ENCODE data around the gene IL18BP.

Gene IL18BP

DNA sequence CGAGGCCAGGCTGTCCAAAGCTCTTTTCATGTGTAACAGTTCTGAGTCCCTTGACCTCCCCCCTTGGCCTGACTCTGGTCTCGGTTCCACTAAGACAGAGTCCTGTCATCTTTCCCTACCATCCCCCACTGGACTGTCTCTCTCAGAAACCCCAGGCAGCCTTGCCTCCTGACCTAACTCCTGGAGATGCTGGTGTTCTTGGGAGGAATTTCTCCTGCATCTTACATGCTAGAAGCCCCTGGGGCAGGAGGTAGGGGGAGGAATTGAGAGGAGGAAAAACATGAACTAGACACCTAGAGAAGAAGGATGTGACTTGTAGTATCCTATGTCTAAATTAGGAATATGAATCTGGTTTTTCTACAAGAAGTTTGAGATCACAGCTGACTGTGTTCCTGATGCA lies 648 bp upstream of the IL18BP start:
- no peak for DNase-seq (ENCODE audit: low spot score)
- TF ChIP-seq, protein P1, sequence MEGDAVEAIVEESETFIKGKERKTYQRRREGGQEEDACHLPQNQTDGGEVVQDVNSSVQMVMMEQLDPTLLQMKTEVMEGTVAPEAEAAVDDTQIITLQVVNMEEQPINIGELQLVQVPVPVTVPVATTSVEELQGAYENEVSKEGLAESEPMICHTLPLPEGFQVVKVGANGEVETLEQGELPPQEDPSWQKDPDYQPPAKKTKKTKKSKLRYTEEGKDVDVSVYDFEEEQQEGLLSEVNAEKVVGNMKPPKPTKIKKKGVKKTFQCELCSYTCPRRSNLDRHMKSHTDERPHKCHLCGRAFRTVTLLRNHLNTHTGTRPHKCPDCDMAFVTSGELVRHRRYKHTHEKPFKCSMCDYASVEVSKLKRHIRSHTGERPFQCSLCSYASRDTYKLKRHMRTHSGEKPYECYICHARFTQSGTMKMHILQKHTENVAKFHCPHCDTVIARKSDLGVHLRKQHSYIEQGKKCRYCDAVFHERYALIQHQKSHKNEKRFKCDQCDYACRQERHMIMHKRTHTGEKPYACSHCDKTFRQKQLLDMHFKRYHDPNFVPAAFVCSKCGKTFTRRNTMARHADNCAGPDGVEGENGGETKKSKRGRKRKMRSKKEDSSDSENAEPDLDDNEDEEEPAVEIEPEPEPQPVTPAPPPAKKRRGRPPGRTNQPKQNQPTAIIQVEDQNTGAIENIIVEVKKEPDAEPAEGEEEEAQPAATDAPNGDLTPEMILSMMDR (IDR thresholded peaks at IDR 0.05; ENCODE audit: borderline replicate concordance, control extremely low read depth, extremely low read depth, insufficient read depth, missing control alignments) = no peak
- in situ Hi-C loops (cut with MboI; ENCODE audit: low sequenced_read_pairs, unreplicated experiment) = no loop called here

DNA sequence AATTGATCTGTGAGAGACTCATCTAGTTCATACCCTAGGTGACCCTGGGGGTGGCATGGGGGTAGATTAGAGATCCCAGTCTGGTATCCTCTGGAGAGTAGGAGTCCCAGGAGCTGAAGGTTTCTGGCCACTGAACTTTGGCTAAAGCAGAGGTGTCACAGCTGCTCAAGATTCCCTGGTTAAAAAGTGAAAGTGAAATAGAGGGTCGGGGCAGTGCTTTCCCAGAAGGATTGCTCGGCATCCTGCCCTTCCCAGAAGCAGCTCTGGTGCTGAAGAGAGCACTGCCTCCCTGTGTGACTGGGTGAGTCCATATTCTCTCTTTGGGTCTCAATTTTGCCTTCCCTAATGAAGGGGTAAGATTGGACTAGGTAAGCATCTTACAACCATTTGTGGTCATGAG lies 653 bp downstream of the IL18BP start:
- in situ Hi-C loops (cut with MboI; ENCODE audit: low sequenced_read_pairs, unreplicated experiment) = no loop called here
- DNase-seq (ENCODE audit: low spot score) = no peak
- TF ChIP-seq, protein P1 (IDR thresholded peaks at IDR 0.05; ENCODE audit: borderline replicate concordance, control extremely low read depth, extremely low read depth, insufficient read depth, missing control alignments) = no peak

DNA sequence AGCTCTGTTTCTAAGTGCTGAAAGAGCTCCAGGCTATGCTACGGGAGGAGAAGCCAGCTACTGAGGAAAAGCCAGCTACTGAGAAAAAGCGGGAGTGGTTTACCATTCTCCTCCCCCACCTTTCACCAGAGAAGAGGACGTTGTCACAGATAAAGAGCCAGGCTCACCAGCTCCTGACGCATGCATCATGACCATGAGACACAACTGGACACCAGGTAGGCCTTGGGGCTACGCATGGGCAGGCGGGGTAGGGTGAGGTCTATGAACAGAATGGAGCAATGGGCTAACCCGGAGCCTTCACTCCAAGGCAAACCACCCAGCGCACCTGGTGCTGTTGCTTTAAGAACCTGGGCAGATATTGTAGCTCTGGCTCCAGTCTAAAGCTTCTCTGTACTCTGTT lies 1.1 kb downstream of the IL18BP start:
- in situ Hi-C loops (cut with MboI; ENCODE audit: low sequenced_read_pairs, unreplicated experiment) = no loop called here
- TF ChIP-seq, protein P1 (IDR thresholded peaks at IDR 0.05; ENCODE audit: borderline replicate concordance, control extremely low read depth, extremely low read depth, insufficient read depth, missing control alignments) = no peak
- no peak for DNase-seq (ENCODE audit: low spot score)

DNA sequence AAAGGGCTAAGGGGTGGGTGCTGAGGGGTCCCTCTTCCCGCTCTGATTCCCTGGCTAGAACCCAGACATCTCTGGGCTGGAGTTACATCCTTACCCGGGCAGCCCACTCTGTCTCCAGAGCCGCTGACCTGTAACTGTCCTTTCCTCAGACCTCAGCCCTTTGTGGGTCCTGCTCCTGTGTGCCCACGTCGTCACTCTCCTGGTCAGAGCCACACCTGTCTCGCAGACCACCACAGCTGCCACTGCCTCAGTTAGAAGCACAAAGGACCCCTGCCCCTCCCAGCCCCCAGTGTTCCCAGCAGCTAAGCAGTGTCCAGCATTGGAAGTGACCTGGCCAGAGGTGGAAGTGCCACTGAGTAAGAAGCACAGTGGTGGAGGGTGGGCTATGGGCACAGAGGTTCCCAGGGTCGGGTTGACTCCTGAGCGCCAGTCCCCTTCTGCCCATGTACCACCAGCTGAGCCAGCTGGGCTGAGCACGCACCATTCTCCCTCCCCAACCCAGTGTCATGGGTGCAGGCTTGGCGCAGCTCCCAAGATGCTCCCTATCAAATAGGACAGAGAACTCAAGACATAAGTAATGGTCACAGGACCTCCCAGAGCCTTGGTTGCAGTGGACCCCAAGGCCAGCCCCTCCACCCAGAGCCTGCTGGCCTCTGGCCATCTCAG lies 1.6 kb downstream of the IL18BP start:
- TF ChIP-seq, protein P1 (IDR thresholded peaks at IDR 0.05; ENCODE audit: borderline replicate concordance, control extremely low read depth, extremely low read depth, insufficient read depth, missing control alignments) = no peak
- in situ Hi-C loops (cut with MboI; ENCODE audit: low sequenced_read_pairs, unreplicated experiment) = no loop called here
- no peak for DNase-seq (ENCODE audit: low spot score)

DNA sequence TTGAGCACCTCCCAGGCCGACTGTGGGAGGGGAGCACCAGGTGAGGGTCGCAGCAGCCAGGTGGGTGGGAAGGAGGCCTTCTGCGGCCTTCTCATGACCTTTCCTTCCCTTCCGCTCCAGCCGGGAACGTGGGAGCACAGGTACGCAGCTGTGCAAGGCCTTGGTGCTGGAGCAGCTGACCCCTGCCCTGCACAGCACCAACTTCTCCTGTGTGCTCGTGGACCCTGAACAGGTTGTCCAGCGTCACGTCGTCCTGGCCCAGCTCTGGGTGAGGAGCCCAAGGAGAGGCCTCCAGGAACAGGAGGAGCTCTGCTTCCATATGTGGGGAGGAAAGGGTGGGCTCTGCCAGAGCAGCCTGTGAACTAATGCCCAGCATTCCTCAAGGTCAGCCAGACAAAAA lies 2.6 kb downstream of the IL18BP start:
- TF ChIP-seq, protein P1 (IDR thresholded peaks at IDR 0.05; ENCODE audit: borderline replicate concordance, control extremely low read depth, extremely low read depth, insufficient read depth, missing control alignments) = no peak
- in situ Hi-C loops (cut with MboI; ENCODE audit: low sequenced_read_pairs, unreplicated experiment) = no loop called here
- no peak for DNase-seq (ENCODE audit: low spot score)

DNA sequence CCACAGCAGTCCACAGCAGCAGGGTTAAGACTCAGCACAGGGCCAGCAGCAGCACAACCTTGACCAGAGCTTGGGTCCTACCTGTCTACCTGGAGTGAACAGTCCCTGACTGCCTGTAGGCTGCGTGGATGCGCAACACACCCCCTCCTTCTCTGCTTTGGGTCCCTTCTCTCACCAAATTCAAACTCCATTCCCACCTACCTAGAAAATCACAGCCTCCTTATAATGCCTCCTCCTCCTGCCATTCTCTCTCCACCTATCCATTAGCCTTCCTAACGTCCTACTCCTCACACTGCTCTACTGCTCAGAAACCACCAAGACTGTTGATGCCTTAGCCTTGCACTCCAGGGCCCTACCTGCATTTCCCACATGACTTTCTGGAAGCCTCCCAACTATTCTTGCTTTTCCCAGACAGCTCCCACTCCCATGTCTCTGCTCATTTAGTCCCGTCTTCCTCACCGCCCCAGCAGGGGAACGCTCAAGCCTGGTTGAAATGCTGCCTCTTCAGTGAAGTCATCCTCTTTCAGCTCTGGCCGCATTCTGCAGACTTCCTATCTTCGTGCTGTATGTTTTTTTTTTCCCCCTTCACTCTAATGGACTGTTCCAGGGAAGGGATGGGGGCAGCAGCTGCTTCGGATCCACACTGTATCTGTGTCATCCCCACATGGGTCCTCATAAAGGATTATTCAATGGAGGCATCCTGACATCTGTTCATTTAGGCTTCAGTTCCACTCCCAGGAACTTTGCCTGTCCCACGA lies 3.3 kb downstream of the IL18BP start:
- DNase-seq (ENCODE audit: low spot score) = no peak
- TF ChIP-seq, protein P1 (IDR thresholded peaks at IDR 0.05; ENCODE audit: borderline replicate concordance, control extremely low read depth, extremely low read depth, insufficient read depth, missing control alignments) = no peak
- in situ Hi-C loops (cut with MboI; ENCODE audit: low sequenced_read_pairs, unreplicated experiment) = no loop called here

Measured in GM13976 (cell line).